Measurements from ENCODE around the gene NMNAT2. TPM values are rescaled to one million over a fixed set of nuclear protein-coding genes. Genes with fewer than 3 reads are reported as not detected.

The NMNAT2 gene
- total and polyA plus RNA-seq, 10 of the 15 experiments (the other 5 are each of a cell fraction or from before 2014, with no cell fraction given), result 0.02 to 2.0 (median 0.60) TPM

GRCh38 chr1:183209533-183210158 is 208.5 kb downstream of the NMNAT2 start:
- ChIA-PET RAD21 (ENCODE audit: unreplicated experiment) (interaction anchor here (1.5 to 1.6 kb wide), 2 partner anchors 16 to 18 kb away, joined by 5 to 7 read pairs; no protein-coding TSS in a partner anchor), POLR2A (interaction anchor here (1.0 kb wide), 1 partner anchor 47 kb away, joined by 4 read pairs; no protein-coding TSS in a partner anchor), CTCF (interaction anchor here (0.5 to 2.4 kb wide), 3 partner anchors 18 to 1316 kb away, joined by 3 to 11 read pairs (median 8); no protein-coding TSS in a partner anchor), SMC1A (ENCODE audit: uncharacterized antibody, unreplicated experiment) (interaction anchor here (0.8 to 2.8 kb wide), 7 partner anchors 12 to 97 kb away, joined by 3 to 9 read pairs (median 3); no protein-coding TSS in a partner anchor)
- Histone ChIP-seq H3K36me3 (ENCODE audit: control insufficient read depth in 2 of 2, insufficient read depth in 2 of 2, low read length in 1 of 2) (no peaks in the 10 kb centered on the region), H3K79me2 (ENCODE audit: control insufficient read depth, insufficient read depth, low read length) (no peaks in the 10 kb centered on the region), H3K9ac (ENCODE audit: control insufficient read depth, insufficient read depth, low read length) (no peak overlapping the region), H4K20me1 (ENCODE audit: control insufficient read depth, insufficient read depth) (no peaks in the 10 kb centered on the region), H3K4me3 (no peak overlapping the region), H3K27ac (ENCODE audit: control insufficient read depth, insufficient read depth) (no peak overlapping the region), H3K4me1 (ENCODE audit: control insufficient read depth, insufficient read depth, low read length) (no peaks in the 10 kb centered on the region), H3K9me3 (replicated peaks; ENCODE audit: control insufficient read depth, insufficient read depth, low read length) (no peaks in the 10 kb centered on the region), H3K27me3 (replicated peaks in 1 of 2; ENCODE audit: control insufficient read depth in 2 of 2, insufficient read depth in 2 of 2, low read length in 1 of 2) (no peaks in the 10 kb centered on the region; a peak in 1 of 4 replicates), H2AFZ (ENCODE audit: control insufficient read depth, low read depth, low read length) (0 out of 2 replicates have a peak overlapping the region, but pooled peaks have one; percentile 15), H3K4me2 (ENCODE audit: control insufficient read depth, insufficient read depth) (no peak overlapping the region)
- intact Hi-C loops (cut with micrococcal nuclease; ENCODE audit: unreplicated experiment) (loop anchor here (10.0 kb wide), 1 partner anchor 65 kb away; no protein-coding TSS in a partner anchor), in situ Hi-C loops (cut with MboI) (no loop called here)
- no peak for DNase-seq (ENCODE audit: low read depth, low spot score)
- ATAC-seq, result peak; percentile 97
- TF ChIP-seq HDAC6 (IDR thresholded peaks at IDR 0.05; ENCODE audit: unreplicated experiment), result no peak
- no peak for TF ChIP-seq MEF2B (IDR thresholded peaks at IDR 0.05; ENCODE audit: partially characterized antibody, poor library complexity, severe bottlenecking)
- TF ChIP-seq NBN (IDR thresholded peaks at IDR 0.05), result no peak
- TF ChIP-seq, protein P1, sequence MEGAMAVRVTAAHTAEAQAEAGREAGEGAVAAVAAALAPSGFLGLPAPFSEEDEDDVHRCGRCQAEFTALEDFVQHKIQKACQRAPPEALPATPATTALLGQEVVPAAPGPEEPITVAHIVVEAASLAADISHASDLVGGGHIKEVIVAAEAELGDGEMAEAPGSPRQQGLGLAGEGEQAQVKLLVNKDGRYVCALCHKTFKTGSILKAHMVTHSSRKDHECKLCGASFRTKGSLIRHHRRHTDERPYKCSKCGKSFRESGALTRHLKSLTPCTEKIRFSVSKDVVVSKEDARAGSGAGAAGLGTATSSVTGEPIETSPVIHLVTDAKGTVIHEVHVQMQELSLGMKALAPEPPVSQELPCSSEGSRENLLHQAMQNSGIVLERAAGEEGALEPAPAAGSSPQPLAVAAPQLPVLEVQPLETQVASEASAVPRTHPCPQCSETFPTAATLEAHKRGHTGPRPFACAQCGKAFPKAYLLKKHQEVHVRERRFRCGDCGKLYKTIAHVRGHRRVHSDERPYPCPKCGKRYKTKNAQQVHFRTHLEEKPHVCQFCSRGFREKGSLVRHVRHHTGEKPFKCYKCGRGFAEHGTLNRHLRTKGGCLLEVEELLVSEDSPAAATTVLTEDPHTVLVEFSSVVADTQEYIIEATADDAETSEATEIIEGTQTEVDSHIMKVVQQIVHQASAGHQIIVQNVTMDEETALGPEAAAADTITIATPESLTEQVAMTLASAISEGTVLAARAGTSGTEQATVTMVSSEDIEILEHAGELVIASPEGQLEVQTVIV (IDR thresholded peaks at IDR 0.05; ENCODE audit: borderline replicate concordance, partially characterized antibody), result no peak
- no peak for TF ChIP-seq ZZZ3 (IDR thresholded peaks at IDR 0.05; ENCODE audit: control insufficient read depth, insufficient read length, low read depth)
- TF ChIP-seq POLR2AphosphoS5 (IDR thresholded peaks at IDR 0.05; ENCODE audit: low read length), result no peak
- no peak for TF ChIP-seq ATF3 (IDR thresholded peaks at IDR 0.05; ENCODE audit: borderline replicate concordance, extremely low read depth, low read depth, low read length)
- no peak for TF ChIP-seq NKRF (conservative IDR thresholded peaks at IDR 0.05)
- peak; percentile 81 for TF ChIP-seq JUNB (IDR thresholded peaks at IDR 0.05)
- no peak for TF ChIP-seq NRF1 (conservative IDR thresholded peaks at IDR 0.05; ENCODE audit: low read depth, low read length)
- TF ChIP-seq TCF3 (IDR thresholded peaks at IDR 0.05; ENCODE audit: borderline replicate concordance, insufficient read depth, low read depth, low read length), result no peak
- TF ChIP-seq CREM (IDR thresholded peaks at IDR 0.05; ENCODE audit: low read depth), result 0 out of 2 replicates have a peak, but pooled peaks have one; percentile 11
- BruUV-seq (replicated peaks), result no TSS peak
- FAIRE-seq, result peak; percentile 35

Measured in GM12878 (cell line).